NCI-H226 (cell line): Measurements from ENCODE around the gene MRPL36.
"Not testable (repeated sequence)": the region's sequence is repeated elsewhere in the genome, so short reads cannot be mapped to it uniquely, and the experiment has no call there.

ENCODE experiments used
- DNase-seq: peaks from one replicate; pipeline ENCODE4 v3.0.0-alpha.2; 2015

Gene MRPL36

GRCh38 chr5:1831677-1832313 lies 32.2 kb upstream of the MRPL36 start:
- DNase-seq, result no peak

GRCh38 chr5:1831257-1831656 lies 31.6 kb upstream of the MRPL36 start:
- no peak for DNase-seq

GRCh38 chr5:1830571-1831228 lies 31.1 kb upstream of the MRPL36 start:
- DNase-seq, result no peak

- no peak for DNase-seq
Measured at GRCh38 chr5:1827886-1828397, 28.3 kb upstream of the MRPL36 start.

GRCh38 chr5:1827025-1827885 lies 27.6 kb upstream of the MRPL36 start:
- DNase-seq, result no peak

GRCh38 chr5:1826235-1826980 lies 26.8 kb upstream of the MRPL36 start:
- DNase-seq, result no peak

GRCh38 chr5:1824903-1825841 lies 25.5 kb upstream of the MRPL36 start:
- DNase-seq, result no peak

- DNase-seq, result no peak
Measured at GRCh38 chr5:1824109-1824821, 24.6 kb upstream of the MRPL36 start.

GRCh38 chr5:1823381-1824034 lies 23.9 kb upstream of the MRPL36 start:
- no peak for DNase-seq

- DNase-seq, result no peak
Measured at GRCh38 chr5:1821862-1822261, 22.2 kb upstream of the MRPL36 start.

GRCh38 chr5:1820926-1821325 lies 21.3 kb upstream of the MRPL36 start:
- no peak for DNase-seq

GRCh38 chr5:1820381-1820780 lies 20.7 kb upstream of the MRPL36 start:
- no peak for DNase-seq

GRCh38 chr5:1819458-1819857 lies 19.8 kb upstream of the MRPL36 start:
- DNase-seq, result no peak

GRCh38 chr5:1818784-1819183 lies 19.1 kb upstream of the MRPL36 start:
- DNase-seq, result no peak

GRCh38 chr5:1817261-1818043 lies 17.8 kb upstream of the MRPL36 start:
- DNase-seq, result no peak

GRCh38 chr5:1816495-1817089 lies 17.0 kb upstream of the MRPL36 start:
- DNase-seq, result not testable (repeated sequence)

- no peak for DNase-seq
Measured at GRCh38 chr5:1815881-1816292, 16.2 kb upstream of the MRPL36 start.

GRCh38 chr5:1815071-1815786 lies 15.6 kb upstream of the MRPL36 start:
- DNase-seq, result no peak
